ENCODE measurements around the gene GCNT1. TPM values are rescaled to one million over a fixed set of nuclear protein-coding genes. Genes with fewer than 3 reads are reported as not detected.

Gene GCNT1
- total and polyA plus RNA-seq, 9 donors: 0.90 to 5.9 (median 3.0) TPM

- H3K27ac ChIP-seq: no peak overlapping the region
- H3K4me3 ChIP-seq: no peak overlapping the region
- no peaks in the 10 kb centered on the region for H3K9me3 ChIP-seq
- 91 to 96% (median 92%) methylated on average over 1 of the region's 1 CpG for WGBS, 3 donors
- no peaks in the 10 kb centered on the region for H3K4me1 ChIP-seq (ENCODE audit: insufficient read depth)
- H3K27me3 ChIP-seq: no peaks in the 10 kb centered on the region
- no peak for DNase-seq
- intact Hi-C loops (cut with DNase I): no loop called here
- TF ChIP-seq POLR2A (IDR thresholded peaks at IDR 0.05): no peak
- TF ChIP-seq CTCF (IDR thresholded peaks at IDR 0.05): no peak
- TF ChIP-seq EP300 (IDR thresholded peaks at IDR 0.05): no peak
- H3K36me3 ChIP-seq: no peaks in the 10 kb centered on the region
Observed at GRCh38 chr9:76539180-76539579, 80.2 kb downstream of the GCNT1 start.

DNA sequence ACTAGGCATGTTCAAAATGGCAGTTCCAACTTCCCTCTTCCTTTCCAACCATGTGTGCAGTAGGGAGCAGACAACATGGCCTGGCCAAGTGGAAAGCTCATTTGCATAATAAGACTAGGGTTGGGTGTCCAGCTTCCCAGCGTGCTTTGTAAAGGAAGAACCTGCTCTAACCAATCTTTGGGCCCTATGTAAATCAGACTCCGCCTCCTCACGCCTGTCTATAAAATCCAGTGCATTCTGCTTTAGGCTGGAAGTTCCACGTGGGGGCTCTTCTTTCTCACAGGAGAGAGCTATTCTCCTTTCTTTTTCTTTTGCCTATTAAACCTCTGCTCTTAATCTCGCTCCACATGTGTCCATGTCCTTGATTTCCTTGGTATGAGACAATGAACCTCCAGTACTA is 83.4 kb downstream of the GCNT1 start:
- intact Hi-C loops (cut with DNase I): no loop called here
- H3K27ac ChIP-seq: no peak overlapping the region
- no peaks in the 10 kb centered on the region for H3K9me3 ChIP-seq
- no peak for DNase-seq
- H3K4me1 ChIP-seq (ENCODE audit: insufficient read depth): no peaks in the 10 kb centered on the region
- 66 to 67% (median 66%) methylated on average over 5 of the region's 5 CpGs for WGBS, 3 donors
- TF ChIP-seq EP300 (IDR thresholded peaks at IDR 0.05) (no peak), CTCF (IDR thresholded peaks at IDR 0.05) (no peak), POLR2A (IDR thresholded peaks at IDR 0.05) (no peak)
- H3K4me3 ChIP-seq: no peak overlapping the region
- H3K36me3 ChIP-seq: no peaks in the 10 kb centered on the region
- no peaks in the 10 kb centered on the region for H3K27me3 ChIP-seq

DNA sequence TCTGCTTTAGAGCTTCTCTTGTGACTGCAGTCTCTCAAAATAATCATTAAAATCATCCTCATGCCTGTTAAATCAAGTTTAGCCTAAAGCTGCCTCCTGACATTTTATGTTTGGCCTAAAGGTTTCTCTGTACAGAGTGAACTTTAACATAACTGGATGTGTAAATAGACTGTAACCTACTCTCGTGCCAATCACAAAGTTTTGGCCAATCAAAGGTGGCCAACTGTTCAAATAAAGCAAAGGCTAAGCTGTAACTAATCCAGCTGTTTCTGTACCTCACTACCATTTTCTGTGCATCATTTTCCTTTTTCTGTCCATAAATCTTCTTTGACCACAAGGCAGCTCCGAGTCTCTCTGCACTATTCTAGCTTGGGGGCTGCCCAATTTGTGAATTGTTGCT is 86.2 kb downstream of the GCNT1 start:
- TF ChIP-seq POLR2A (IDR thresholded peaks at IDR 0.05): no peak
- no peak for TF ChIP-seq CTCF (IDR thresholded peaks at IDR 0.05)
- TF ChIP-seq EP300 (IDR thresholded peaks at IDR 0.05): no peak
- H3K4me3 ChIP-seq: no peak overlapping the region

DNA sequence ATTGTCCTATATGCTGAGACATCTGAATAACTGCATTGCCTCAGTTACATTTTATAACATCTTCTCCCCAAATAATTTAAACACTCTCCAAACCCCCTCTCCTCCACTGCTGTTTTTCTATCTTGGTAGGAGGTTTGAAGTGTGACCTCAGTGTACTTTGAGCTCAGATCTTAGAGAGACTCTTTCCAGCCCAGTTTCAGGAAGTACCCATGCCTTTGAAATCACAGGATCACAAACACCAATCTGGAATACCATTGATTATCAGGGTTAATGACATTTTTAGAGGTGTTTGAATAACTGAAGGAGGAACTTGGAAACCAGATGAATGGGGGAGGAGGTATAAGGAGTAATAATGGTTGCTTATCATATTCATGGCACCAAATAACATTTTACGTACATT is 93.2 kb downstream of the GCNT1 start:
- WGBS, 3 donors: 81 to 88% (median 87%) methylated on average over 1 of the region's 1 CpG
- no peak overlapping the region for H3K4me3 ChIP-seq
- TF ChIP-seq CTCF (IDR thresholded peaks at IDR 0.05) (no peak), POLR2A (IDR thresholded peaks at IDR 0.05) (no peak)
- intact Hi-C loops (cut with DNase I): no loop called here
- H3K9me3 ChIP-seq: no peaks in the 10 kb centered on the region
- H3K27ac ChIP-seq: no peak overlapping the region
- DNase-seq: no peak
- H3K36me3 ChIP-seq: no peaks in the 10 kb centered on the region
- no peaks in the 10 kb centered on the region for H3K4me1 ChIP-seq (ENCODE audit: insufficient read depth)
- H3K27me3 ChIP-seq: no peaks in the 10 kb centered on the region

More for the DNA sequence above, 86.2 kb downstream of the GCNT1 start:
- Histone ChIP-seq H3K36me3 (no peaks in the 10 kb centered on the region), H3K27ac (no peak overlapping the region), H3K4me1 (ENCODE audit: insufficient read depth) (no peaks in the 10 kb centered on the region), H3K9me3 (no peaks in the 10 kb centered on the region), H3K27me3 (no peaks in the 10 kb centered on the region)
- intact Hi-C loops (cut with DNase I): no loop called here
- DNase-seq: no peak
- WGBS, 3 donors: 55 to 75% (median 71%) methylated on average over 2 of the region's 2 CpGs

All from ovary (tissue), 9 donors.